Measurements from ENCODE around the gene ABHD17C. TPM values are rescaled to one million over a fixed set of nuclear protein-coding genes. Genes with fewer than 3 reads are reported as not detected.

ABHD17C gene
- total RNA-seq, 2 experiments from 2014 or later, result 1.6 to 2.1 TPM

DNA sequence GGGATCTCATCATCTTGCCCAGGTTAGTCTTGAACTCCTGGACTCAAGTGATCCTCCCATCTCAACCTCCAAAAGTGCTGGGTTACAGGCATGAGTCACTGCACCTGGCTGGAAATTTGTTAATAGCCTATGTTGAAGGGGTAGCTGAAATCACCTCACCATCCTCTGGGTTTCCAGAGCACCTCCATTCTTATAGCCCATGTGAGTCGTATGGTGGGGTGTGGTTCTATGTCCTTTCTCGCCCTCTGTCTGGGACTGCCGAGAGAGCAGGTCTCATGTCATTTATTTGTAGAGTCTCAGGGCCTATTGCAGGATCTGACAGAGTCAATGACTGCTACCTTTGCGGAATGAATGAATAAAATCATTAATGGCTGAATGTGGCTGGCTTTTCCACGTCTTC, 105.0 kb downstream of the ABHD17C start:
- Mint-ChIP-seq H3K27me3 (peaks cover 6% of the 10 kb centered on the region), H3K27ac (no peak overlapping the region), H3K9me3 (no peaks in the 10 kb centered on the region), H3K4me1 (peaks cover 3% of the 10 kb centered on the region), H3K36me3 (no peaks in the 10 kb centered on the region), H3K4me3 (no peak overlapping the region)
- DNase-seq (no peak), ATAC-seq (ENCODE audit: low read depth) (no peak)
- POLR2A ChIA-PET, result no interaction called here

DNA sequence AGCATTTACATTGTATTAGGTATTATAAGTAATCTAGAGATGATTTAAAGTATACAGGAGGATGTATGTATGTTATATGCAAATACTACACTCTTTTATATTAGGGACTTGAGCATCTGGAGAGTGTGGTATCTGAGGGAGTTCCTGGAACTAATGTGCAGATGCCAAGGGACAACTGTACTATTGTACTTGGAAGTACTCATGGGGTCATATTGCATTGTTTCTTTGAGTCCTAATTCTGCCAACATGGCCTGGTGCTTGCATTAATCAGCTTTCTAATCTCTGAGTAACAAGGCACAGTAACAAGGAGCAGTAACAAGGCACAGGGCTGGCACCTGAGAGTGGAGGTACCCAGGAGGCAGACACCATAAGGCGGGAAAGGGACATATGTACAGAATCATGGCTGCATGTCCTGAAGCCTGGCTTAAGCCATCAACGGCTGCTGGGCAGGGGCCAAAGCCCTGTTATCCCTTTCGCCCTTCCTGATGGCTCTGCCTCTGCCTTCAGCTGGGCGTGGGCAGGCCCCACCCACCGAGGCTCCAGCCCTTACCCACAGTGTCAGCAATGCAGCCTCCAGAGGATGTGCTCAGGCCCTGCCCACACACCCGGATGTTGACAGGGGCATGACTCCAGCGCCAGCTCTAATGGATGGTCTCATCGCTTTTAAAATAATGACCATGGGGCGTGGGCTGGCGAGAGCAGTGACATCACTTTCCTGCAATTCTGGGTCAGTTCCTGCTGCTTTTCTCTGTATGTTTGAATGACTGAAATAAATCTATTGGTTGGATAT, 107.0 kb downstream of the ABHD17C start:
- POLR2A ChIA-PET, result no interaction called here
- no peak for ATAC-seq (ENCODE audit: low read depth)
- H3K36me3 Mint-ChIP-seq, result no peaks in the 10 kb centered on the region
- peaks cover 3% of the 10 kb centered on the region for H3K4me1 Mint-ChIP-seq
- H3K27ac Mint-ChIP-seq, result no peak overlapping the region
- no peak for DNase-seq
- H3K27me3 Mint-ChIP-seq, result peaks cover 3% of the 10 kb centered on the region
- no peak overlapping the region for H3K4me3 Mint-ChIP-seq
- no peaks in the 10 kb centered on the region for H3K9me3 Mint-ChIP-seq

DNA sequence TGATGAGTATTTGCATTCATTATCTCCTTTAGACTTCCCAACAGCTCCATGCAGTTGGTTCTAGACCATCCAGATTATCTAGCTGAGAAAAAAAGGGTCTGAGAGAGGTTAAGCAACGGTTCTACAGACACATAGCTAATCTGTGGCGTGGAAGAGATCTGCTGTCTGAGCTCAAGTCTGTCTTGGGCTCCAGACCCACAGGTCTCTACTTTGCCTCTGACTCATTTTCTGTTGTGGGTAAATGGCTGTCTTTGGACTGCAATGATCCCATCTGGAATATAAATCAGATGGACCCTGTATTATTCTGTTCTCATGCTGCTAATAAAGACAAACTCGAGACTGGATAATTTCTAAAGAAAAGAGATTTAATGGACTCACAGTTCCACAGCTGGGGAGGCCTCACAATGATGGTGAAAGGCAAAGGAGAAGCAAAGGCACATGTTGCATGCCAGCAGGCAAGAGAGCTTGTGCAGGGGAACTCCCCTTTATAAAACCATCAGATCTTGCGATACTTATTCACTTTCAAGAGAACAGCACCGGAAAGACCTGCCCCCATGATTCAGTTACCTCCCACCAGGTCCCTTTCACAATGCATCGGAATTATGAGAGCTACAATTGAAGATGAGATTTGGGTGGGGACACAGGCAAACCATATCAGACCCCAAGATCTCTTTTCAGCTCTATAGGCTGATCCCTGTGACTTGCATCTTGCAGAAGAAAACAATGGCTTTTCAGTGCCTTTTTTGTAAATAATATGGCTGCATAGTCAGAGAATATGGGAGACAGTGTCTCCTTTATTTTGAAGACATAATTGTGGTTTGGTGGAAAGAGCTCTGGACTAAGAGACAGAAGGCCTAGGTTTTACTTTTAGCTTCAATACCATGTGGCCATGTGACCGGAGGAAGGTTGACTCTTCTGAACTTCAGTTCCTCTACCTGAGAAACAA, 108.7 kb downstream of the ABHD17C start:
- Mint-ChIP-seq H3K36me3 (no peaks in the 10 kb centered on the region), H3K27ac (no peak overlapping the region), H3K4me1 (peaks cover 3% of the 10 kb centered on the region), H3K4me3 (no peak overlapping the region), H3K9me3 (no peaks in the 10 kb centered on the region), H3K27me3 (peaks cover 3% of the 10 kb centered on the region)
- DNase-seq (no peak), ATAC-seq (ENCODE audit: low read depth) (peak; percentile 33)
- POLR2A ChIA-PET, result no interaction called here

DNA sequence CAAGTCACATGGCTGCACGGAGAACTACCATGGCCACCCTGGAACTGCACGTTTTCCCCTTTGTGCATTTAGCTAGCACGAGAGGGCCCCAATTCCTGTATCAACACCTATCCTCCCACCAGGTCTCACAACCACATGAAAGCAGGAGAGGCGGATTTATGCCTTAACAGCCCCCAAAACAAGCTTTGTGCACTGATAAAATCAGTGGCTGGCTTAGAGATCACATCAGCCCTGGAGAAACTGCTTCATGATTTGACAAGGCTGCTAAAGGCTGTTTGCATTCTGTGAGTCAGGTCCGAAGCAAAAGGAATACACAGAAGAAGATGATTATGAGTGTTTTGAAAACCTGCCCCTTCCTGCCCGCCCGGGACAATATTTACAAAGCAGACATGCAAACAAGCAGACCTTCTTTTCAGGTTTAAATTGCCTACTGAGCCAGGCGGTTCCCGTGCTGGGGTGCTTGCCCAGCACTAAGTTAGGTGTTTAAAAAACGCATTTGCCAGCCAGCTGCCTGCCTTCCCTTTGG, 109.9 kb downstream of the ABHD17C start:
- ATAC-seq (ENCODE audit: low read depth) (no peak), DNase-seq (no peak)
- H3K36me3 Mint-ChIP-seq, result no peaks in the 10 kb centered on the region

More for the DNA sequence above, 109.9 kb downstream of the ABHD17C start:
- H3K4me3 Mint-ChIP-seq, result no peak overlapping the region
- H3K4me1 Mint-ChIP-seq, result peaks cover 3% of the 10 kb centered on the region
- POLR2A ChIA-PET, result no interaction called here
- peaks cover 3% of the 10 kb centered on the region for H3K27me3 Mint-ChIP-seq
- H3K9me3 Mint-ChIP-seq, result no peaks in the 10 kb centered on the region
- no peak overlapping the region for H3K27ac Mint-ChIP-seq

Other genes with a start within 250 kb of the ABHD17C start
- under 1 TPM in 1 of 2 experiments, not detected in 1; 0.23 TPM for gene CEMIP, start 84.1 kb downstream of the ABHD17C start, total RNA-seq